HG03432 (cell line): Measurements from ENCODE around the gene ONECUT1.
A peak's percentile ranks its signal among the peaks of the same experiment; 100 is the strongest.

Experiments
- ATAC-seq: cut with Tn5 transposase; IDR thresholded peaks from one replicate; pipeline ENCODE4 v1.9.1; 2021; ENCODE audit warnings: mild to moderate bottlenecking, moderate library complexity; ENCODE audit not compliant: unreplicated experiment

ONECUT1 gene

DNA sequence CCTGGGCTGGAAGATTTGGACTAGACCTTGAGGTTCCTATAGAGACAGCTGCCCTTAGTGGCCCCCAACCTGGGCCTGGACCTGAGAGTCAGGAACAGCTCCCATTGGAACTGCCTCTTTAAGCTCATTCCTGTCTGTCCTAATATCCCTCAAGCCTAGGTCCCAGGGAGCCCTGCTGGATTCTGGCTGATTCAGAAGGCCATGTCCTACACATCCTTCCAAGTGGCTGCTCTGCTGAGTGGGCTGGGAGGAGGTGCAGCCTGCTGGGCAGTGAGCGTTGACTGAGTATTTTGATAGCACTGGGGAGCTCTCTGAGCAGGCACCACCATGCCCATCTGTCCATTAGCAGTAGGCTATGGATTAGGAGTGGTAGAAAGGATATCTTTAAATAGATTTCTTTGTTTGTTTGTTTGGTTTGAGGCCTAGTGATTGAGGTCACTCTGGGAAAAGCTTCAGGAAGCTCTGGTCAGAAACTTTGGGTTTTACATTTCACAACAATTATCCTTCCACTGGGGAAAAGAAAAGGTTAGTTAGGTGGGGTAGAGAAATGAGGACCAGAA, 56.4 kb downstream of the ONECUT1 start:
- ATAC-seq: no peak

GRCh38 chr15:52733088-52733487, 57.0 kb downstream of the ONECUT1 start:
- no peak for ATAC-seq

- ATAC-seq: no peak
Measured at GRCh38 chr15:52732551-52732950, 57.6 kb downstream of the ONECUT1 start.

GRCh38 chr15:52731732-52732470, 58.2 kb downstream of the ONECUT1 start:
- no peak for ATAC-seq

DNA sequence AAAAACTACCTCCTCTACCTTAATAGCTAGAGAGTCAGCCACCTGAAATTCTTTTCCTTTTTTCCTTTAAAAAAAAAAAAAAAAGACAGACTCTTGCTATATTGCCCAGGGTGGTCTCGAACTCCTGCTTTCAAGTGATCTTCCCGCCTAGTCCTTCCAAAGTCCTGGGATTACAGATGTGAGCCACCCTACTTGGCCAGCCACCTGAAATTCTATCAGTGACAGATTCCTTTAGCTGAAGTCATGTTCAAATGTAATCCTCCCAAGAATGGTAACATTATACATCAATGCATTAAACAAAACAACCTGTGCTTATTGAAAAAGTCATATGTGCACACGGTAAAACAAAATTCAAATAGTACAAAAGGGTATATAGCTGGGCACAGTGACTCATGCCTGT, 59.1 kb downstream of the ONECUT1 start:
- ATAC-seq: no peak

DNA sequence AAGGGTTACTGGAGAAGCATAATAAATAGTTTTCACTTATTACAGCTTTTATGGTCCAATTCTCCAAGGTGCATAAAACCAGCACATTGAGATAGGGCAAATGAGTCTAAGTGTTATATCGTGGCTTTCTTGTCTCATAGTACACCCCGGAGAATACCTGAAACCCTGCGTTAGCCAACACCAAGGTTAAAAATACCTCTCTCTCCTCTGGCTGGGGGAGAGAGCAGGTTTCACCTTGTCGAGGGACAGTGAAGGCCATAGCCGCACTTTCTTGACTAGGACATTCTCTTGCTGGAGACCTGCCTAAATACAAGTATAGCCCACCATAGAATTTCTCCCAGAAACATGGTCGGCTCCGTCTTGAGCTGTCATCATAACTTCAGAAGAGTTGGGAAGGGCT, 59.5 kb downstream of the ONECUT1 start:
- no peak for ATAC-seq

DNA sequence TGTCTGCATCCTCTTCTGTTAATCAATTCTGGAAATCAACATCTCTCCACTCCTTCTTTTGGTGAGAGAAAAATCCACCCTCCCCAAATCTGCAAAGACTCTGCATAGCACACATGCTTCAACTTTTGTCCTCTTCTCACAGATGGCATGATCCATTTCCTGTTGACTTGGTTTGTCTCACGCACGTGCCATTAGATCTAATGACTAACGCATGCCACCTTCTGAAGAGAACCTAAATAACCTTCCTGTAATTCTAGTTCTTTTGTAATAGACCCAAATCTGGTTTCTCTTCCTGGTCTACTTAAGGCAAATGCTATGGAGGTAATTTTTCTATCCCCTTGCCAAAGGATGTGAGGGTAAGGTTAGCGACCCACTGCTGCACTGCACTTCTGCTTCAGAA, 60.0 kb downstream of the ONECUT1 start:
- ATAC-seq: peak; percentile 79

- no peak for ATAC-seq
Measured at GRCh38 chr15:52728899-52729298, 61.2 kb downstream of the ONECUT1 start.

DNA sequence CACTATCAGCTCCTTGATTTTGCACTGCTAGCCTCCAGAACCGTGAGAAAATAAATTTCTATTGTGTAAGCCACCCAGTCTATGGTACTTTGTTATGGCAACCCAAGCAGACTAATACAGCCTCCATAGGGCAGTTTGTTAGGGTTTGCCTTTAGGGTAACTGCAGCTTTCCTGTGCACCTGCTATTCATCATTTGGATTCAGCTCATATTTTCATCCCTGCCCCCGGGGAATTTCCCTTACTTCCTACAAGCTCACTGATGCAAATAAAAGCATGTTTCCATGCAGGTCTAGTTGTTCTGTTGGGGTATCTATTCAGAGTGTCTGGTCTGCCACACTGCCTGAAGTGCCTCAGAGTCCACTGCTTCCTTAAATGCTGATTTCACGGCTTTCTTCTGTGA, 62.3 kb downstream of the ONECUT1 start:
- ATAC-seq: no peak

GRCh38 chr15:52726195-52726594, 63.9 kb downstream of the ONECUT1 start:
- no peak for ATAC-seq

GRCh38 chr15:52718551-52718950, 71.6 kb downstream of the ONECUT1 start:
- no peak for ATAC-seq

DNA sequence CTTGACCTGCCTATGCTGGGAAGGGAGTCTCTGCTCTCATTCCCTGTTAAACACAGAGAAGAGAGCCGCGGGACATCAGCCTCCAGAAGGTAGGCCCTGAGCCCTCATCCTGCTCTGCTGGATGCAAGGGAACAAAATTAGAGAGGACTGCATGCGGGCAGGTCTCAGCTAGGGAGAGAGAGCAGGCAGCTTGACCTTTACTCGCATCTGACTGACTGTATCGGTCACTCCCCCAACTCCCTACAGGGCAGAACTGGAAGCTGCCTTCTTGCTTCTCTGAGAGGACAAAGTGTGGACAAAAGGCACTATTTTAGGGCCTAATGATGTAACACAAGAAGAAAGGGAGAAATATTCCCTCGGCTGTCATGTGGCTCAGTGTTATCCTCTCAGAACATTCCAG, 72.2 kb downstream of the ONECUT1 start:
- ATAC-seq: no peak

- ATAC-seq: no peak
Measured at GRCh38 chr15:52717481-52717880, 72.7 kb downstream of the ONECUT1 start.

DNA sequence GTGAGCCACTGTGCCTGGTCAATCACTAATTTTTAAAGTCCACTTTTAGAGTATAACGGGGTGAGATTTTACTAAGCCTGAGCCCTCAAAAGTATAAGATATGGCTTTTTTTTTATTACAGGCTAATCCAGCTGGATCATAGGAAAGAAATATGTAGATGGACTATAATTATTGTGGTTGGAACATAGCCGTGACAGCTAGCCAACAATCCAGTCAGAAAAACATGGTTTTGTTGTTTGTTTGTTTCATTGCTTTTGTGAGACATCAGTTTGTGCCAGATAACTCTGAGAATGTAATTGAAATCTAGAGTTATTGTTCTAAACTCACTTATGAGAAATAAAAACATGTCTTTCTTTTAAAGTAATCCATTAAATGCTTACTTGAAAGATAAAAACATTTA, 73.6 kb downstream of the ONECUT1 start:
- no peak for ATAC-seq

- no peak for ATAC-seq
Measured at GRCh38 chr15:52715411-52715810, 74.7 kb downstream of the ONECUT1 start.

DNA sequence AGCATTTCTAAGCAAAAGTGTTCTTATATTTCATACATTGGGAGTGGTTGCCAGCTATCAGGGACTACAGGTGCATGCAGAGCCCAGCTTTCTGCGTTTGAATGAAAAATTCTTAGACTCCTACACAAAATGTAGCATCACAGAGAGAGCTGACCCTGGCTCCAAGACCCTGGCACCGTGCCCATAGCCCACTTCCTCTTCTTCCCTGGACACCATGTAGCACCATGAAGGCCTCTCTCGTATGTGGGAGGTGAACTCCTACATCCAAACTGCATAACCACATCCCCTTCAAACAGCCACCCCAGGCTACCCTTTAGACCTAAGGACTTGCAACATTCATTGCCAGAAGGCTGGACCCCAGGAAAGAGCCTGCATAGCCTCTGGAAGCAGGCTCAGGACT, 75.2 kb downstream of the ONECUT1 start:
- ATAC-seq: no peak

GRCh38 chr15:52710708-52711389, 79.3 kb downstream of the ONECUT1 start:
- no peak for ATAC-seq

DNA sequence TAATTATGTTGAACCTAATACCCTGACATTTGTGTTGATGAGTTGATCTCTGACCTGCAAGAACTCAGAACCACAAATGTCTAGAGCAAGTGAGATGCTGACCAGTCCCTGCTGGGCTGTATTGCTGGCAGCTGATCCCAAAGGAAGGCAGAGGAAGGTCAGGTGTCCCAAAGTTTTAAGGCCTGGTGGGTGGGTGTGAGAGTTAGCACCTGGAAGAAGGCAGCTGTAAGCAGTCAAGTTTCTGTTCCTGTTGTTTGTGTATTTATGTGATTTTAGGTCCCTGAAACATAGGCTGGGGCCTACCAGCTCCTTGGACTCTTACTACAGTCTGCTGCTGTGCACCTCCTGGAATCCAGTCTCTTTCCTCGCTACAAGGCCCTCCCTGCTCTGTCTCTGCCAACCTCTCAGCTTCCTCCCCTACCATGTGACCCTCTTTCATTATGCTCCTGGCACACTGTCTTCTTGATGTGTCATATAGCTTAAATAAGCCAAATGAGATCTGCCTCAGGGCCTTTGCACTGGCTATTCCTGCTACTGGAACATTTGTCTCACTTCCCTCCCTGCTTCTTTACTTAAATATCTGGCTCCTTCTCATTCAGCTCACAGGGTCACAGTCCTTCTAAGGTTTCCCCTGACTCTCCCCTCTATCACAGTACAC, 80.0 kb downstream of the ONECUT1 start:
- ATAC-seq: peak; percentile 44

DNA sequence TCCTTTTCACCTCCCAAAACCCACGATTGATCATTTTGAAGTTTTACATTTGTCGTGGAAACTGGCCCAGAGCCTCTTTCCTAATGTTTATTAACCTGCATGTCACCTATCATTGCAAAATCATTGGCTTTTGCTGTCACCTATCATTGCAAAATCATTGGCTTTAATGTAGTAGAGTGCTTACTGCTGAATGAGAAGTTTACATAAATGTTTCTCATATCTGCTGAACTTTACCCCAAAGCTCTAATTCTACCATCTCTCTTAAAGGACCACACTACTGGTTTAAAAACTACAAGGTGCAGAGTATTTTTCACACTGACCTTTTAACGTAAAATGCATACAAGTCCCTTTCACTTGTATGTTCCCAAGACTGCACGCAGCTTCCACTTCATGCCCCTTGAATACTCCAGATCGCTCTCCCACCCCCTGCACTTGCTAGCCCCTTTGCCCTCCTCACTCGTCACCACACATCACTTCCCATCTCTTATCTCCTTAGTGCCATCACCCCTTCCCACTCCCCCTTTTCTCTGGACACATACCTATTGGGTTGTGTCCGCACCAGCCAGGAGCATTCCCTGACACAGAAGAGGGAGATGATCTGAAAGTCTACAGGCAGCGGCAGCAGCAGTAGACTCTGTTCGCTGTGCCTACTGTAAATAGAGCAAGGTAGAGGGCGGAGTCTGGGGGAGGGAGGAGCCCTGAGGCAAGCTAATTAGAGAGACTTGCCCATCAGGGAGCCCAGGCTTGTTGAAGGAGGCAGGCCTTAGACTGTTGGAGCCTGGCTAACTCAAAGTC, 80.8 kb downstream of the ONECUT1 start:
- peak; percentile 87 for ATAC-seq
